ENCODE results near the gene CCSER2. TPM values are rescaled to one million over a fixed set of nuclear protein-coding genes. Genes with fewer than 3 reads are reported as not detected.

Gene CCSER2
- total and polyA plus RNA-seq, 4 donors, result 9.4 to 83.5 (median 32.5) TPM

DNA sequence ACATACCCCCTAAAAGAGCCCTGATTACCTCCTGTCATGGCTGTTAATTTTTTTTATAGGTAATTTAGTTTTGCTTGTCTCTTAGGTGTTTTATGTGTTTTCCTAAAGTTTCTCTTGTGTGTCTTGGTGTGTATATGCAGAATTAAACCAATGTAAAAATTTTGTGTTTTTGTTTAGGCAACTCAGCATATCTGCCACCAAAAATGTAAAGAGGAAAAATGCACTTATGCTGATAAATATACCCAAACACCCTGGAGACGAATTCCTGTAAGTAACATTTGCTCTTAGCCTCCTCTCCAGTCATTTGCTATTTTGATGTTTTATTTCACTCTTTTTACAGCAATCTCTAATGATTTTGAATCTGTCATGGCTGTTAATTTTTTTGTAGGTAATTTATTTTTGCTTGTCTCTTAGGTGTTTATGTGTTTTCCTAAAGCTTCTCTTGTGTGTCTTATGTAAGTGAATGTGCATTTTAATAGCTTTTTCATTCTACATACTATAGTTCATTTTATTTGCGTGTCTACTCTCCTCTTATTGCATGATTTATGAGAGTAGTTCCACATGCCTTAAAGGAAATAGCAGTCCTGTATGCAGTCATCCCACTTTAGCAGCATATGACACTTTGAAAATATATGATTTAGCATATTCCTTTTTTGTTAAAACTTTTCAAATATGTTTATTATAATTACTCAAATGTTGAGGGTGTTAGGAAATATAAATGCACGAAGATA is 149.2 kb downstream of the CCSER2 start:
- WGBS, 2 donors, result 69 to 82% methylated on average over 3 of the region's 3 CpGs
- peaks cover 0 to 4% (median 2%) of the 10 kb centered on the region in 5 donors for H3K4me1 ChIP-seq (ENCODE audit: control insufficient read depth in 5 of 5, insufficient read depth in 5 of 5, low read length in 5 of 5)
- H3K9ac ChIP-seq (ENCODE audit: insufficient read depth in 1 of 2, low read length in 2 of 2), result no peak overlapping the region
- H3K27ac ChIP-seq (ENCODE audit: low read depth in 1 of 2, low read length in 1 of 2), result no peak overlapping the region
- ATAC-seq (ENCODE audit: insufficient read depth, low FRiP score) (no peak), DNase-seq (no peak)
- H3K9me3 ChIP-seq (ENCODE audit: control insufficient read depth in 4 of 4, insufficient read depth in 3 of 4, low read length in 3 of 4), result no peaks in the 10 kb centered on the region
- H3K4me3 ChIP-seq, result no peak overlapping the region
- peaks cover 0 to 10% (median 4%) of the 10 kb centered on the region in 4 donors for H3K36me3 ChIP-seq (ENCODE audit: control insufficient read depth in 4 of 4, insufficient read depth in 4 of 4, low read length in 4 of 4)
- no peak for TF ChIP-seq CTCF (IDR thresholded peaks at IDR 0.05; ENCODE audit: control extremely low read depth, extremely low read depth)
- no peaks in the 10 kb centered on the region for H3K27me3 ChIP-seq (ENCODE audit: control insufficient read depth in 3 of 3, insufficient read depth in 3 of 3, low read length in 2 of 3)

- TF ChIP-seq CTCF (IDR thresholded peaks at IDR 0.05; ENCODE audit: control extremely low read depth, extremely low read depth), result no peak
- no peak for ATAC-seq (ENCODE audit: insufficient read depth, low FRiP score)
- peaks cover 0 to 9% (median 4%) of the 10 kb centered on the region in 4 donors for H3K36me3 ChIP-seq (ENCODE audit: control insufficient read depth in 4 of 4, insufficient read depth in 4 of 4, low read length in 4 of 4)
Measured at GRCh38 chr10:84478151-84478550, 149.8 kb downstream of the CCSER2 start.

GRCh38 chr10:84478679-84479078 is 150.3 kb downstream of the CCSER2 start:
- 95 to 100% methylated on average over 1 of the region's 1 CpG for WGBS, 2 donors
- TF ChIP-seq CTCF (IDR thresholded peaks at IDR 0.05; ENCODE audit: control extremely low read depth, extremely low read depth), result no peak
- peaks cover 0 to 4% (median 0%) of the 10 kb centered on the region in 5 donors for H3K4me1 ChIP-seq (ENCODE audit: control insufficient read depth in 5 of 5, insufficient read depth in 5 of 5, low read length in 5 of 5)
- peaks cover 0 to 8% (median 4%) of the 10 kb centered on the region in 4 donors for H3K36me3 ChIP-seq (ENCODE audit: control insufficient read depth in 4 of 4, insufficient read depth in 4 of 4, low read length in 4 of 4)
- no peak for ATAC-seq (ENCODE audit: insufficient read depth, low FRiP score)
- H3K4me3 ChIP-seq, result no peak overlapping the region
- no peak overlapping the region for H3K9ac ChIP-seq (ENCODE audit: insufficient read depth in 1 of 2, low read length in 2 of 2)
- no peak overlapping the region for H3K27ac ChIP-seq (ENCODE audit: low read depth in 1 of 2, low read length in 1 of 2)
- no peaks in the 10 kb centered on the region for H3K27me3 ChIP-seq (ENCODE audit: control insufficient read depth in 3 of 3, insufficient read depth in 3 of 3, low read length in 2 of 3)
- no peak for DNase-seq
- H3K9me3 ChIP-seq (ENCODE audit: control insufficient read depth in 4 of 4, insufficient read depth in 3 of 4, low read length in 3 of 4), result no peaks in the 10 kb centered on the region

More at GRCh38 chr10:84478151-84478550, 149.8 kb downstream of the CCSER2 start:
- H3K27ac ChIP-seq (ENCODE audit: low read depth in 1 of 2, low read length in 1 of 2), result no peak overlapping the region
- no peak overlapping the region for H3K4me3 ChIP-seq
- H3K9ac ChIP-seq (ENCODE audit: insufficient read depth in 1 of 2, low read length in 2 of 2), result no peak overlapping the region
- H3K9me3 ChIP-seq (ENCODE audit: control insufficient read depth in 4 of 4, insufficient read depth in 3 of 4, low read length in 3 of 4), result no peaks in the 10 kb centered on the region
- H3K4me1 ChIP-seq (ENCODE audit: control insufficient read depth in 5 of 5, insufficient read depth in 5 of 5, low read length in 5 of 5), result peaks cover 0 to 4% (median 2%) of the 10 kb centered on the region in 5 donors
- no peak for DNase-seq
- no peaks in the 10 kb centered on the region for H3K27me3 ChIP-seq (ENCODE audit: control insufficient read depth in 3 of 3, insufficient read depth in 3 of 3, low read length in 2 of 3)
